Measurements from ENCODE around the gene ACTA2.

DNA sequence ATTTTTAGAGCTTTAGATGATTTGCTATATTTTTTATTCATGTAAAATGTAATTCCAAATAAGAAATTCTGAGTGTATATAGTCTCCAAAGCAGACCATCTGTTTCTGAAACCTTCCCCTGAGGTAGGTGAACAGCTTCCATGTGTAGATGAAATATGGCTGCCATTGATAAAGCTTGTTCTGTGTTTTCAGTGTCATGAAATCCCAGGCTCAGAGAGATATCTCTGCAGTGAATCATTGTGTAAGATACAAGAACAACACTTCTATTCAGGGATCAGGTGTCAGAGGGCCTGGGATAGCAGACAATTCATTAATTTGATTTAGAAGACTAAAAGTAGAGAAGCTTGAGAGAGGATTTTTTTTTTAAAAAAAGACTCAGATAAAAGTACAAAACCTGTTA is 29.1 kb downstream of the ACTA2 start:
- TF ChIP-seq, protein P1, sequence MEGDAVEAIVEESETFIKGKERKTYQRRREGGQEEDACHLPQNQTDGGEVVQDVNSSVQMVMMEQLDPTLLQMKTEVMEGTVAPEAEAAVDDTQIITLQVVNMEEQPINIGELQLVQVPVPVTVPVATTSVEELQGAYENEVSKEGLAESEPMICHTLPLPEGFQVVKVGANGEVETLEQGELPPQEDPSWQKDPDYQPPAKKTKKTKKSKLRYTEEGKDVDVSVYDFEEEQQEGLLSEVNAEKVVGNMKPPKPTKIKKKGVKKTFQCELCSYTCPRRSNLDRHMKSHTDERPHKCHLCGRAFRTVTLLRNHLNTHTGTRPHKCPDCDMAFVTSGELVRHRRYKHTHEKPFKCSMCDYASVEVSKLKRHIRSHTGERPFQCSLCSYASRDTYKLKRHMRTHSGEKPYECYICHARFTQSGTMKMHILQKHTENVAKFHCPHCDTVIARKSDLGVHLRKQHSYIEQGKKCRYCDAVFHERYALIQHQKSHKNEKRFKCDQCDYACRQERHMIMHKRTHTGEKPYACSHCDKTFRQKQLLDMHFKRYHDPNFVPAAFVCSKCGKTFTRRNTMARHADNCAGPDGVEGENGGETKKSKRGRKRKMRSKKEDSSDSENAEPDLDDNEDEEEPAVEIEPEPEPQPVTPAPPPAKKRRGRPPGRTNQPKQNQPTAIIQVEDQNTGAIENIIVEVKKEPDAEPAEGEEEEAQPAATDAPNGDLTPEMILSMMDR (IDR thresholded peaks at IDR 0.05), result no peak
- TF ChIP-seq EZH2 (IDR thresholded peaks at IDR 0.05; ENCODE audit: borderline replicate concordance, insufficient read depth, low read depth, low read length, poor library complexity, severe bottlenecking), result no peak
